Cardiac muscle cell (in vitro differentiated cells and primary cell): ENCODE data around the gene SLC39A6. TPM values are rescaled to one million over a fixed set of nuclear protein-coding genes. Genes with fewer than 3 reads are reported as not detected.

Experiments used
- DNase-seq, 2 donors: peaks; one replicate each; pipeline versions ENCODE4 v3.0.0 to v3.0.0-alpha.2; 2010 to 2017; ENCODE audit warnings: low read depth in 1 of 2, low spot score in 1 of 2
- H3K27ac ChIP-seq: fragments of 200-600 bp; sonication (generic); 2 replicates; pipeline ENCODE4 v1.5.1; 2016
- H3K27me3 ChIP-seq: fragments of 200-600 bp; sonication (generic); 2 replicates; pipeline ENCODE4 v1.6.0; 2016; ENCODE audit warnings: control low read depth
- H3K36me3 ChIP-seq: fragments of 200-600 bp; sonication (generic); 2 replicates; pipeline ENCODE4 v1.5.1; 2016; ENCODE audit warnings: control low read depth
- H3K4me1 ChIP-seq: fragments of 200-600 bp; sonication (generic); 2 replicates; pipeline ENCODE4 v1.8.1; 2017; ENCODE audit warnings: low read depth, mild to moderate bottlenecking, mixed run types
- H3K4me3 ChIP-seq: fragments of 200-600 bp; sonication (generic); 2 replicates; pipeline ENCODE4 v1.5.1; 2016; ENCODE audit warnings: mild to moderate bottlenecking
- H3K9me3 ChIP-seq: fragments of 200-600 bp; sonication (generic); 2 replicates; pipeline ENCODE4 v1.5.1; 2017; ENCODE audit warnings: low read depth, mild to moderate bottlenecking, control low read depth
- CTCF ChIP-seq: IDR thresholded peaks from 2 replicates; pipeline ENCODE4 v1.5.1; 2012; ENCODE audit warnings: low read depth, mild to moderate bottlenecking, low read length
- polyA plus RNA-seq: library from polyadenylated mRNA; unstranded; fragments of >200 nt; fragmentation: Nextera tagmentation; extraction: Ambion mirVana; gene quantifications from 2 replicates; pipeline ENCODE4 v1.2.1, GENCODE V29; 2016
- total RNA-seq: library from RNA; depleted of rRNA; stranded (reverse); fragments of >200 nt; gene quantifications from 2 replicates; pipeline ENCODE4 v1.2.3, GENCODE V29; 2016

SLC39A6 gene
- total and polyA plus RNA-seq, 2 experiments from 2014 or later = 24.1 to 33.7 TPM

GRCh38 chr18:36135264-36135663, 6.1 kb upstream of the SLC39A6 start:
- no peak for DNase-seq
- H3K9me3 ChIP-seq = no peaks in the 10 kb centered on the region
- TF ChIP-seq CTCF = no peak
- H3K36me3 ChIP-seq = peaks cover 30% of the 10 kb centered on the region
- H3K4me3 ChIP-seq = no peak overlapping the region
- no peaks in the 10 kb centered on the region for H3K27me3 ChIP-seq
- H3K4me1 ChIP-seq = peaks cover 8% of the 10 kb centered on the region
- no peak overlapping the region for H3K27ac ChIP-seq

GRCh38 chr18:36132756-36133155, 3.6 kb upstream of the SLC39A6 start:
- DNase-seq = no peak
- H3K36me3 ChIP-seq = peaks cover 13% of the 10 kb centered on the region
- no peaks in the 10 kb centered on the region for H3K9me3 ChIP-seq
- peaks cover 13% of the 10 kb centered on the region for H3K4me1 ChIP-seq
- TF ChIP-seq CTCF = no peak
- H3K27me3 ChIP-seq = no peaks in the 10 kb centered on the region
- no peak overlapping the region for H3K27ac ChIP-seq
- H3K4me3 ChIP-seq = no peak overlapping the region

- no peak for TF ChIP-seq CTCF
- H3K4me1 ChIP-seq = peaks cover 13% of the 10 kb centered on the region
- no peak overlapping the region for H3K27ac ChIP-seq
- no peaks in the 10 kb centered on the region for H3K9me3 ChIP-seq
- H3K4me3 ChIP-seq = no peak overlapping the region
- no peaks in the 10 kb centered on the region for H3K27me3 ChIP-seq
- peaks cover 12% of the 10 kb centered on the region for H3K36me3 ChIP-seq
- DNase-seq = no peak
These were observed 2.7 kb upstream of the SLC39A6 start for GRCh38 chr18:36131692-36132483.

- H3K4me3 ChIP-seq = peak overlapping the region; percentile 87
- no peaks in the 10 kb centered on the region for H3K27me3 ChIP-seq
- no peak for DNase-seq
- TF ChIP-seq CTCF = no peak
- peaks cover 13% of the 10 kb centered on the region for H3K4me1 ChIP-seq
- H3K9me3 ChIP-seq = no peaks in the 10 kb centered on the region
- H3K27ac ChIP-seq = no peak overlapping the region
- H3K36me3 ChIP-seq = peaks cover 12% of the 10 kb centered on the region
These were observed 1.9 kb upstream of the SLC39A6 start for GRCh38 chr18:36130883-36131653.

- no peak for DNase-seq
These were observed 1.1 kb upstream of the SLC39A6 start for GRCh38 chr18:36130039-36130831.

More at GRCh38 chr18:36130039-36130831, 1.1 kb upstream of the SLC39A6 start:
- Histone ChIP-seq H3K4me1 (peaks cover 13% of the 10 kb centered on the region), H3K4me3 (peak overlapping the region; percentile 87), H3K9me3 (no peaks in the 10 kb centered on the region), H3K36me3 (peaks cover 11% of the 10 kb centered on the region), H3K27me3 (no peaks in the 10 kb centered on the region), H3K27ac (peak overlapping the region; percentile 100)
- TF ChIP-seq CTCF = no peak
